H1 (cell line): ENCODE data around the gene PEX5L. TPM values are rescaled to one million over a fixed set of nuclear protein-coding genes. Genes with fewer than 3 reads are reported as not detected.

Experiments
- CTCF ChIA-PET: fragments of 300-600 bp; sonication (Branson Sonifier 250); formaldehyde crosslinking; loops from one replicate; lab custom pipeline; 2021; ENCODE audit not compliant: partially characterized antibody; lab: Charles Lee
- POLR2A ChIA-PET: fragments of 300-600 bp; sonication (Branson Sonifier 250); formaldehyde crosslinking; loops from one replicate; lab custom pipeline; 2021; ENCODE audit warnings: inconsistent platforms; ENCODE audit not compliant: partially characterized antibody; lab: Charles Lee
- DNase-seq, 2 experiments: peaks; one replicate each; pipeline versions ENCODE4 v3.0.0 to v3.0.0-alpha.2; 2010 to 2022; ENCODE audit warnings: low spot score in 2 of 2, low read depth in 1 of 2, mixed read lengths in 1 of 2
- FAIRE-seq: peaks from 2 replicates; lab custom pipeline; 2011; peaks lifted over from hg19 to GRCh38; lab: Jason Lieb, UNC
- H2AFZ ChIP-seq: 2 replicates; pipeline ENCODE4 v1.8.1; 2012; ENCODE audit warnings: low read length, inconsistent platforms
- H2AK5ac ChIP-seq: 2 replicates; pipeline ENCODE4 v1.6.1; 2013; ENCODE audit warnings: low read depth, low read length
- H2BK120ac ChIP-seq: replicated peaks from 2 replicates; pipeline ENCODE3; 2013; ENCODE audit warnings: low read depth, low read length, inconsistent platforms
- H2BK12ac ChIP-seq: 2 replicates; pipeline ENCODE4 v1.6.1; 2013; ENCODE audit warnings: low read depth, low read length
- H2BK15ac ChIP-seq: 2 replicates; pipeline ENCODE4 v1.6.1; 2013; ENCODE audit warnings: low read length
- H2BK20ac ChIP-seq: 2 replicates; pipeline ENCODE4 v1.6.1; 2013; ENCODE audit warnings: low read length
- H2BK5ac ChIP-seq: 2 replicates; pipeline ENCODE4 v1.6.1; 2013; ENCODE audit warnings: low read depth, low read length
- H3K14ac ChIP-seq: 2 replicates; pipeline ENCODE4 v1.6.1; 2013; ENCODE audit warnings: inconsistent platforms; ENCODE audit not compliant: insufficient read length
- H3K18ac ChIP-seq: 2 replicates; pipeline ENCODE4 v1.6.1; 2013; ENCODE audit warnings: low read length; ENCODE audit errors: extremely low read depth
- H3K23ac ChIP-seq: 2 replicates; pipeline ENCODE4 v1.6.1; 2013; ENCODE audit warnings: inconsistent platforms; ENCODE audit not compliant: insufficient read length
- H3K23me2 ChIP-seq: 2 replicates; pipeline ENCODE4 v1.6.1; 2013; ENCODE audit warnings: low read depth, low read length
- H3K27ac ChIP-seq: 2 replicates; pipeline ENCODE4 v1.6.1; 2011; ENCODE audit warnings: low read depth, low read length, inconsistent platforms
- H3K27me3 ChIP-seq, 4 experiments: replicated peaks in 1 of 4; 1 replicate in 1 of 4; 2 replicates in 3 of 4; pipeline versions ENCODE4 v1.6.1 to v1.8.1; 2011 to 2013; ENCODE audit warnings: low read length in 3 of 4, mild to moderate bottlenecking in 3 of 4, inconsistent platforms in 2 of 4, mixed read lengths in 2 of 4, moderate library complexity in 1 of 4; ENCODE audit not compliant: control insufficient read depth in 3 of 4, insufficient read depth in 3 of 4; ENCODE audit errors: extremely low read depth in 1 of 4
- H3K36me3 ChIP-seq, 4 experiments: 2 replicates each; pipeline versions ENCODE4 v1.6.1 to v1.8.1; 2011 to 2013; ENCODE audit warnings: mild to moderate bottlenecking in 4 of 4, low read length in 3 of 4, moderate library complexity in 2 of 4, control low read depth in 1 of 4, inconsistent platforms in 1 of 4; ENCODE audit not compliant: insufficient read depth in 4 of 4, control insufficient read depth in 2 of 4
- H3K4ac ChIP-seq: replicated peaks from 2 replicates; pipeline ENCODE3; 2013; ENCODE audit warnings: low read length, low read depth, mixed read lengths, inconsistent platforms; ENCODE audit not compliant: insufficient read length
- H3K4me1 ChIP-seq, 4 experiments: replicated peaks in 1 of 4; 1 replicate in 1 of 4; 2 replicates in 3 of 4; pipeline versions ENCODE4 v1.6.1 to v1.8.1; 2011 to 2013; ENCODE audit warnings: low read length in 3 of 4, inconsistent platforms in 2 of 4, mixed read lengths in 1 of 4; ENCODE audit not compliant: insufficient read depth in 4 of 4, control insufficient read depth in 3 of 4
- H3K4me2 ChIP-seq, 2 experiments: 2 replicates each; pipeline versions ENCODE4 v1.6.1 to v1.8.1; 2011 to 2013; ENCODE audit warnings: low read depth in 2 of 2, low read length in 2 of 2, control low read depth in 1 of 2, inconsistent platforms in 1 of 2, mild to moderate bottlenecking in 1 of 2; ENCODE audit not compliant: insufficient read depth in 1 of 2
- H3K4me3 ChIP-seq, 4 experiments: fragments of 200-600, 300-600 bp in 1 of 4; sonication (generic), shearing (Covaris generic), sonication (Bioruptor Twin) in 1 of 4; 2 replicates each; pipeline versions ENCODE4 v1.5.1 to v1.8.1; 2011 to 2016; ENCODE audit warnings: low read length in 4 of 4, low read depth in 3 of 4, control low read depth in 2 of 4, inconsistent platforms in 2 of 4, mild to moderate bottlenecking in 2 of 4, mixed read lengths in 1 of 4, moderate library complexity in 1 of 4; ENCODE audit not compliant: insufficient read depth in 2 of 4; ENCODE audit errors: extremely low read depth in 1 of 4
- H3K56ac ChIP-seq: replicated peaks from 2 replicates; pipeline ENCODE3; 2013; ENCODE audit warnings: low read depth, mild to moderate bottlenecking, mixed read lengths, low read length, inconsistent platforms; ENCODE audit not compliant: insufficient read length
- H3K79me1 ChIP-seq: 2 replicates; pipeline ENCODE4 v1.6.1; 2013; ENCODE audit warnings: low read depth, low read length, control low read depth
- H3K79me2 ChIP-seq, 2 experiments: 2 replicates each; pipeline versions ENCODE4 v1.6.1 to v1.8.1; 2012 to 2013; ENCODE audit warnings: low read length in 2 of 2, mild to moderate bottlenecking in 2 of 2, inconsistent platforms in 1 of 2; ENCODE audit not compliant: insufficient read depth in 2 of 2, control insufficient read depth in 1 of 2
- H3K9ac ChIP-seq, 4 experiments: replicated peaks in 1 of 4; 1 replicate in 1 of 4; 2 replicates in 3 of 4; pipeline versions ENCODE4 v1.6.1 to v1.8.1; 2011 to 2013; ENCODE audit warnings: low read depth in 3 of 4, low read length in 3 of 4, control low read depth in 2 of 4, mild to moderate bottlenecking in 2 of 4, moderate library complexity in 2 of 4, inconsistent platforms in 1 of 4; ENCODE audit errors: extremely low read depth in 1 of 4
- H3K9me3 ChIP-seq, 2 experiments: 2 replicates each; pipeline versions ENCODE4 v1.6.1 to v1.8.1; 2012 to 2013; ENCODE audit warnings: mild to moderate bottlenecking in 2 of 2, moderate library complexity in 2 of 2, control low read depth in 1 of 2, inconsistent platforms in 1 of 2, low read depth in 1 of 2, low read length in 1 of 2, mixed read lengths in 1 of 2; ENCODE audit not compliant: insufficient read depth in 2 of 2
- H4K20me1 ChIP-seq, 2 experiments: replicated peaks in 1 of 2; 2 replicates each; pipeline versions ENCODE3 to v1.8.1; 2011 to 2013; ENCODE audit warnings: inconsistent platforms in 2 of 2, low read length in 2 of 2, mild to moderate bottlenecking in 1 of 2; ENCODE audit not compliant: insufficient read depth in 2 of 2, control insufficient read depth in 1 of 2
- H4K5ac ChIP-seq: 2 replicates; pipeline ENCODE4 v1.6.1; 2013; ENCODE audit warnings: low read length, low read depth, mixed read lengths, inconsistent platforms; ENCODE audit not compliant: insufficient read length
- H4K8ac ChIP-seq: 2 replicates; pipeline ENCODE4 v1.8.0; 2013; ENCODE audit warnings: mild to moderate bottlenecking, moderate library complexity, low read length, inconsistent platforms; ENCODE audit not compliant: insufficient read depth; ENCODE audit errors: extremely low read depth
- H4K91ac ChIP-seq: replicated peaks from 2 replicates; pipeline ENCODE3; 2013; ENCODE audit warnings: low read length, mixed read lengths, inconsistent platforms; ENCODE audit not compliant: insufficient read length
- PHF8 ChIP-seq: fragments of 200-600 bp; sonication (generic); conservative IDR thresholded peaks from 2 replicates; pipeline ENCODE4 v1.7.1; 2012; ENCODE audit warnings: low read depth, mild to moderate bottlenecking, inconsistent platforms, low read length, moderate library complexity
- YY1 ChIP-seq: IDR thresholded peaks from 2 replicates; pipeline ENCODE4 v1.6.1; 2011; ENCODE audit warnings: low read depth, mild to moderate bottlenecking, low read length
- WGBS, 2 experiments: shearing (Covaris generic) in 1 of 2; methylation state at CpG; one replicate each; pipeline versions ENCODE4 v1.1.6 to v1.1.7; 2013 to 2015; ENCODE audit warnings: low lambda C conversion rate in 2 of 2, mixed read lengths in 2 of 2, inconsistent platforms in 1 of 2, low coverage in 1 of 2, missing lambda C conversion rate in 1 of 2; ENCODE audit not compliant: insufficient replicate concordance in 2 of 2, insufficient coverage in 1 of 2, insufficient read length in 1 of 2; ENCODE audit errors: extremely low coverage in 1 of 2, missing lambda C conversion rate in 1 of 2; 5-methylcytosine and 5-hydroxymethylcytosine counted together
- polyA plus RNA-seq, 7 experiments: library from polyadenylated mRNA; depleted of rRNA in 3 of 7; stranded (reverse) in 5 of 7; unstranded in 2 of 7; fragments of >200 nt in 5 of 7; fragments of 200-250 nt in 2 of 7; gene quantifications; 1 replicate in 5 of 7; 2 replicates in 1 of 7; 4 replicates in 1 of 7; pipeline versions ENCODE4 v1.2.1 to v1.2.3, GENCODE V29; 2011 to 2013; ENCODE audit warnings: missing spikeins in 2 of 7, mixed read lengths in 2 of 7
- total RNA-seq: library from RNA; stranded (reverse); fragmentation: NEBNext Ultra II Directional; extraction: Animal tissue kit (Norgen Biotek cat#: 25700); gene quantifications from 2 replicates; pipeline ENCODE4 v1.2.1, GENCODE V29; 2021

The PEX5L gene
- total and polyA plus RNA-seq, 2 of the 8 experiments (the other 6 are each of a cell fraction or from before 2014, with no cell fraction given) = 0.80 to 4.2 TPM

DNA sequence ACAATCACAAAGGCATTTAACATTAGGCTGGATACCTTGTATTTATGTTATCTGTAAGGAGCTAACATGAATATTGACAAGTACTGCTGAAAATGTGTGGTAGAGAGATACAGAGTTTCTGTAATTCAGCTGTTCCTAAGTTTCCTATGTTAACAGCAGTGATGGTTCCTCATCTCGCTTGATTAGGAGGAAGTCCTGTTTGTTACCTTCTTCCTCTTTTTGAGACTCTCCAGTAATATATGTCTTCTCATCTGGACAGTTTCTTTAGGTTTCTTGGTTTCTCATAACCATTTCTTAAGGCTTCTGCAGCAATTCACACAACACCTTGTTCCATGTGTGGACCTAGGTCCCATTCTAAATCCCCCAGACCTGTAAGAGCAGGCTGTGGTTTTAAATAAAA, 11.4 kb upstream of the PEX5L start:
- H3K79me2 ChIP-seq = no peaks in the 10 kb centered on the region
- no peaks in the 10 kb centered on the region for H3K9me3 ChIP-seq
- H2AK5ac ChIP-seq = no peak overlapping the region
- H3K4ac ChIP-seq = no peak overlapping the region
- no peak overlapping the region for H2BK15ac ChIP-seq
- DNase-seq = no peak
- no peaks in the 10 kb centered on the region for H4K20me1 ChIP-seq
- H2BK120ac ChIP-seq = no peak overlapping the region
- no peak overlapping the region for H3K9ac ChIP-seq
- no peaks in the 10 kb centered on the region for H3K36me3 ChIP-seq
- no peaks in the 10 kb centered on the region for H3K23me2 ChIP-seq
- no peak for FAIRE-seq
- H3K56ac ChIP-seq = no peak overlapping the region
- no peaks in the 10 kb centered on the region for H3K27me3 ChIP-seq
- ChIA-PET CTCF (no interaction called here), POLR2A (interaction anchor here (0.6 to 0.7 kb wide), 2 partner anchors 201 to 555 kb away, joined by 3 read pairs; no protein-coding TSS in a partner anchor)
- H3K4me2 ChIP-seq = no peak overlapping the region
- H3K4me3 ChIP-seq = no peak overlapping the region
- H3K18ac ChIP-seq = no peak overlapping the region
- H4K91ac ChIP-seq = no peak overlapping the region
- H2BK20ac ChIP-seq = no peak overlapping the region
- WGBS, 2 experiments = 75% methylated on average over 1 of the region's 1 CpG; no CpG with 5 or more reads in 1 of the 2 experiments
- H3K14ac ChIP-seq = no peak overlapping the region
- H2BK12ac ChIP-seq = no peak overlapping the region
- H4K8ac ChIP-seq = no peak overlapping the region
- H3K23ac ChIP-seq = no peak overlapping the region
- H4K5ac ChIP-seq = no peak overlapping the region
- no peaks in the 10 kb centered on the region for H3K79me1 ChIP-seq
- no peak overlapping the region for H3K27ac ChIP-seq
- no peak overlapping the region for H2AFZ ChIP-seq
- H2BK5ac ChIP-seq = no peak overlapping the region
- H3K4me1 ChIP-seq = no peaks in the 10 kb centered on the region
- no peak for TF ChIP-seq YY1
- no peak for TF ChIP-seq PHF8
